Measurements from ENCODE around the gene CCSER2.

GRCh38 chr10:84391326-84391725 lies 62.9 kb downstream of the CCSER2 start:
- TF ChIP-seq, protein P1, sequence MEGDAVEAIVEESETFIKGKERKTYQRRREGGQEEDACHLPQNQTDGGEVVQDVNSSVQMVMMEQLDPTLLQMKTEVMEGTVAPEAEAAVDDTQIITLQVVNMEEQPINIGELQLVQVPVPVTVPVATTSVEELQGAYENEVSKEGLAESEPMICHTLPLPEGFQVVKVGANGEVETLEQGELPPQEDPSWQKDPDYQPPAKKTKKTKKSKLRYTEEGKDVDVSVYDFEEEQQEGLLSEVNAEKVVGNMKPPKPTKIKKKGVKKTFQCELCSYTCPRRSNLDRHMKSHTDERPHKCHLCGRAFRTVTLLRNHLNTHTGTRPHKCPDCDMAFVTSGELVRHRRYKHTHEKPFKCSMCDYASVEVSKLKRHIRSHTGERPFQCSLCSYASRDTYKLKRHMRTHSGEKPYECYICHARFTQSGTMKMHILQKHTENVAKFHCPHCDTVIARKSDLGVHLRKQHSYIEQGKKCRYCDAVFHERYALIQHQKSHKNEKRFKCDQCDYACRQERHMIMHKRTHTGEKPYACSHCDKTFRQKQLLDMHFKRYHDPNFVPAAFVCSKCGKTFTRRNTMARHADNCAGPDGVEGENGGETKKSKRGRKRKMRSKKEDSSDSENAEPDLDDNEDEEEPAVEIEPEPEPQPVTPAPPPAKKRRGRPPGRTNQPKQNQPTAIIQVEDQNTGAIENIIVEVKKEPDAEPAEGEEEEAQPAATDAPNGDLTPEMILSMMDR (IDR thresholded peaks at IDR 0.05) = no peak
- TF ChIP-seq POLR2A (IDR thresholded peaks at IDR 0.05; ENCODE audit: low read depth) = no peak

All from esophagus muscularis mucosa (tissue), 3 donors.